IPS DF 4.7 (cell line): Measurements from ENCODE around the gene TMEM141.
"Not testable (repeated sequence)": the region's sequence is repeated elsewhere in the genome, so short reads cannot be mapped to it uniquely, and the experiment has no call there.

Experiments
- DNase-seq: peaks from one replicate; pipeline ENCODE4 v3.0.0-alpha.2; 2013; ENCODE audit warnings: low spot score; ENCODE audit errors: extremely low read depth

Gene TMEM141

DNA sequence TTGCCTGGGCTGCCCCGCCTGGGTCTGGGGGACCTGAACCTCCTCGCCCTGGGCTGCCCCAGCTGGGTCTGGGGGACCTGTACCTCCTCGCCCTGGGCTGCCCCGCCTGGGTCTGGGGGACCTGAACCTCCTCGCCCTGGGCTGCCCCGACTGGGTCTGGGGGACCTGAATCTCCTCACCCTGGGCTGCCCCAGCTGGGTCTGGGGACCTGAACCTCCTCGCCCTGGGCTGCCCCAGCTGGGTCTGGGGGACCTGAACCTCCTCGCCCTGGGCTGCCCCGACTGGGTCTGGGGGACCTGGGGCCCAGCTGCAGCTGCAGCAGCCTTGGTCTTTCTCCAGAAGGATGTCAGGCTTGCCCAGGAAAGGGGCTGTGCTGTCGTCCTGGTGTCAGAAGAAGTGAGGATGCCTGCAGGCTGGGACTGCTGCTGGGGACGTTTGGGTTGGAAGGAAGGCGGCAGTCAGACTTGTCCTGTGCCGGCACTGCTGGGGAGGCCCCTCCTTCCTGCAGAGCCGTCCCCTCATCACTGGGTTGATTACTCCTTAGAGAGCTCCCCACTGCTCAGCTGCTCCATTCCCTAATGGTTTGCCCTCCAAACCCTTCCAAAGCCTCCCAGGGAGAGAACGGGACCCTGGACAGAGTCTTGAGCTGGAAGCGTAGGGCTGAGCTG, 42.4 kb downstream of the TMEM141 start:
- DNase-seq, result not testable (repeated sequence)

DNA sequence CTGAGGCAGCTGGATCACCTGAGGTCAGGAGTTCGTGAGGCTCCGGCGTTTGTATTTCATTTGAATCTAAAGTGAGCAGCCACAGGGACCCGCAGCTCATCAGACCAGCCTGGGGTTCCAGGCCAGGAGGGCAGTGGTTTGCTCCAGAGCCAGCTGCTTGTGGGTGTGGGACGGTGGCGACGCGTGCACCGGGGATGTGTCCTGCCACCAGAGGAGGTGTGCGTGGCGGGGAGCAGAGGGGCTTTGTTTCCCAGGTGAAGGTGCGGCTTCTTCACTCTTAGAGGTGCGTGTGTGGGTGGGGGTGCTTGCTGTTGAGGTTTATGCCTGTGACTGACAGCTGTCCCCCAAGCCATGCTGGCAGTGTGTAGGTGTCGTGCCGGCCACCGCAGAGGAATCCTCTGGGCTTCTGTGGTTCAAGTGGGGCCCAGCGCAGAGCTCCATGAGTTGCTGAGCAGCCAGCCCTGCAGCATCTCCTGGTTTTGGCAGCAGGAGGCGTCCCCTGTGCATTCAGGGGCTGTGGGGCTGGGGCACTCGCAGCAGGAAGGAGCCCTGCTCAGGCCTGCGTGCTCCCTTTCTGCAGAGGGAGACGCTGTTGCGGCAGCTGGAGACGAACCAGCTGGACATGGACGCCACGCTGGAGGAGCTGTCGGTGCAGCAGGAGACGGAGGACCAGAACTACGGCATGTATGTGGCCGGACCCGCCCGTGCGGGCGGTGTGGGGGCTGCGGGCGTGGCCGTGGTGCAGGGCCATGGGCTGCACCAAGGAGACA, 44.2 kb downstream of the TMEM141 start:
- no peak for DNase-seq

DNA sequence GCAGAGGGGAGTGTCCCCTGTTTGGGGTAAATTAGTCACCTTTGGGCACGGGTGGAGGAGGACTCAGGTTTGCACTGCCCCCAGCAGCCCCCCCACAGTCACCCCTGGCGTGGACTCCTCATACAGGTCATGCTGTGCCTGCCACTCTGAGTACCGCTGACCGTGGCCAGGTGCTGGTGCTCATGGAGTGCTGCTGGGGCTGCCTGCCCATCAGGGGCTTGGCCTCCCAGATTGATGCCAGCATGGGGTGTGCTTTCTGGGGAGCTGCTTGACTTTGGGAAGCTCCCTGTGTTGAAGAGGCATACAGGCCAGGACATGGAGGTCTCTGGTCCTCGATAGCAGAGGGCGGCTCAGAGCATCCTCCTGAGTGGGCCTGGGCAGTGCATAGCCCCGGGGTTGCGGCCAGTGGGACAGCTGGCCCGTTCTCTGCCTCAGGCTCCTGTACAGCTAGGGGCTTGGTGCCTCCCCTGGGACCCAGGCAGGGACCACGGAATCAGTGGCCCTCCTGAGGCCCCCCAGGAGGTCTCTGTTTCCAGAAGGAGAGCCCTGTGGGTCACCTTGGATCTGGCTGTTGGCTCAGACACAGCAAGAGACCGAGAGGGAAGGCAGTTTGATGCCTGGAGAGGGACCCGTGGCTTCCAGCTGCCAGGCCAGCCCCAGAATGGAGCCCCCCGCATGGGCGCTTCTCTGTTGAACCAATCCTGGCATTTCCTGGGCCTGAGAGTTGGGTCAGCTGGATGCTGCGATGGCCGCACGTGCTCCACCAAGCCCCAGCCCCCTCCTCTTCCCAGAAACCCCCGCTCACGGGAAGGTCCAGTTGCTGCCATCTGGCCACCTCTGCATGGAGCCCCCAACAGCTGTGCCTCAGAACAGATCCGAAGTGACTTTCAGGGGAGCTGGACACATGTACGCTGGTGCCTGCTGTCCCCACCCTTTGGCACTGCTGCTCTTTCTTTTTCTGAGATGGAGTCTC, 45.1 kb downstream of the TMEM141 start:
- DNase-seq, result no peak

DNA sequence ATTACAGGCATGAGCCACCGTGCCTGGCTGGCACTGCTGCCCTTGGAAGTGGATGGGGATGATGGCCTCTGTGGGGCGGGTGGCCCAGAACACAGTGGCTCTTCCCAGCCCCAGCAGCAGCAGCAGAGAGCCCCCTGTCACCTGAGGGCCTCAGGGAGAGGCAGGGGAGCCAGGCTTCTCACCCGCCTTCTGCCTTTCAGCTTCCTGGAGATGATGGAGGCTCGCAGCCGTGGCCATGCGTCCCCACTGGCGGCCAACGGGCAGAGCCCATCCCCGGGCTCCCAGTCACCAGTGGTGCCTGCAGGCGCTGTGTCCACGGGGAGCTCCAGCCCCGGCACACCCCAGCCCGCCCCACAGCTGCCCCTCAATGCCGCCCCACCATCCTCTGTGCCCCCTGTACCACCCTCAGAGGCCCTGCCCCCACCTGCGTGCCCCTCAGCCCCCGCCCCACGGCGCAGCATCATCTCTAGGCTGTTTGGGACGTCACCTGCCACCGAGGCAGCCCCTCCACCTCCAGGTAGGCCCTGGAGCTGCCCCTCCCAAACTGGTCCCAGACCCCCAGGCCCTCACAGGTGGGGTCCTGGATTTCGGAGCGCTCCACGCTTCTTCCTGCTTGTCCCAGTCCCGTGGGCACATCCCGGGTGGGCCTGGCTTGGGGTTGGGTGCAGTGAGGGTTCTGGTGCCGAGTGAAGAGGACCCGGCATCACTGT, 46.2 kb downstream of the TMEM141 start:
- no peak for DNase-seq

DNA sequence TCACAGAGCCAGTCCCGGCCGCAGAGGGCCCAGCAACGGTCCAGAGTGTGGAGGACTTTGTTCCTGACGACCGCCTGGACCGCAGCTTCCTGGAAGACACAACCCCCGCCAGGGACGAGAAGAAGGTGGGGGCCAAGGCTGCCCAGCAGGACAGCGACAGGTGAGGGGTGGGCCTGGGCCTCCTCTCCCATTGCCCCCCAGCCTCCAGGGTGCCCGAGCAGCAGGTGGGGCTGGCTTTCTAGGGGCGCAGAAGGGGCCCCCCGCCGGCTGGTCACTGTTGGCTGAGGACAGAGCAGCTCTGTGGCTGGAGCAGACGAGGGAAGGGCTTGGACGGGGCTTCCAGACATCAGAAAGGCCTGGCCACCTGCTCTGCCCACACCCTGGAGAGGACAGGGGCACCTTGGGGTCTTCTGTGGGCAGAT, 46.7 kb downstream of the TMEM141 start:
- DNase-seq, result not testable (repeated sequence)

DNA sequence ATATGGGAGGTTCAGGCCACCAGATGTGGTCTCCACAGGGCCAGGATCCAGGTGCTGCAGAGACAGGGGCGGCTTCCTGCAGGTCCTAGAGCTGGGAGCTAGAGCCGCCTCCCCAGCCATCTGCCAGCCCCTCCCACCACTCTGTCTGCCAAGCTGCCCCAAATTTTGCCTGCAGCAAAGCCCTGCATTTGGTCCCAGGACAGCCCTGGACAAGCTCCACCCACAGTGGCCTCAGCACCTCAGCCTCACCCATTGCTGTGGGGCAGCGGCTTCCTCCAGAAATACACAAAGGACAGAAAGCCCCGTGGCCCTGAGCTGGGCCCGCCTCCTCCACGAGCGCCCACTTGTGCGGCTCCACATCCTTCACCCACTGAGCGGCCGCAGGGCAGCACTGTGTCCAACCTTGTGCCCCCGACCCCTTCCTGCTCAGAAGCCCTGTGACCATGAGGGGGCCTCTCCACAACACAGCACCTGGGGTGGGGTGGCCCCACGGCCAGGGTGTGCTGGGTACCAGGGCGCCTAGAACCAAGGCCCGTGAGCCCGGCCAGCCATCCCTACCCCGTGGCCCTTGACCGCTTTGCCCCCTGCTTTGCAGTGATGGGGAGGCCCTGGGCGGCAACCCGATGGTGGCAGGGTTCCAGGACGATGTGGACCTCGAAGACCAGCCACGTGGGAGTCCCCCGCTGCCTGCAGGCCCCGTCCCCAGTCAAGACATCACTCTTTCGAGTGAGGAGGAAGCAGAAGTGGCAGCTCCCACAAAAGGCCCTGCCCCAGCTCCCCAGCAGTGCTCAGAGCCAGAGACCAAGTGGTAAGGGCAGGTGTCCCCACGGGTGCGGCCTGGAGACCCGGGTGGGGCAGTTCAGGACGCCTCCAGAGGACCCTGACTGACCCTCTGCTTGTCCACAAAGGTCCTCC, 47.4 kb downstream of the TMEM141 start:
- DNase-seq, result no peak

DNA sequence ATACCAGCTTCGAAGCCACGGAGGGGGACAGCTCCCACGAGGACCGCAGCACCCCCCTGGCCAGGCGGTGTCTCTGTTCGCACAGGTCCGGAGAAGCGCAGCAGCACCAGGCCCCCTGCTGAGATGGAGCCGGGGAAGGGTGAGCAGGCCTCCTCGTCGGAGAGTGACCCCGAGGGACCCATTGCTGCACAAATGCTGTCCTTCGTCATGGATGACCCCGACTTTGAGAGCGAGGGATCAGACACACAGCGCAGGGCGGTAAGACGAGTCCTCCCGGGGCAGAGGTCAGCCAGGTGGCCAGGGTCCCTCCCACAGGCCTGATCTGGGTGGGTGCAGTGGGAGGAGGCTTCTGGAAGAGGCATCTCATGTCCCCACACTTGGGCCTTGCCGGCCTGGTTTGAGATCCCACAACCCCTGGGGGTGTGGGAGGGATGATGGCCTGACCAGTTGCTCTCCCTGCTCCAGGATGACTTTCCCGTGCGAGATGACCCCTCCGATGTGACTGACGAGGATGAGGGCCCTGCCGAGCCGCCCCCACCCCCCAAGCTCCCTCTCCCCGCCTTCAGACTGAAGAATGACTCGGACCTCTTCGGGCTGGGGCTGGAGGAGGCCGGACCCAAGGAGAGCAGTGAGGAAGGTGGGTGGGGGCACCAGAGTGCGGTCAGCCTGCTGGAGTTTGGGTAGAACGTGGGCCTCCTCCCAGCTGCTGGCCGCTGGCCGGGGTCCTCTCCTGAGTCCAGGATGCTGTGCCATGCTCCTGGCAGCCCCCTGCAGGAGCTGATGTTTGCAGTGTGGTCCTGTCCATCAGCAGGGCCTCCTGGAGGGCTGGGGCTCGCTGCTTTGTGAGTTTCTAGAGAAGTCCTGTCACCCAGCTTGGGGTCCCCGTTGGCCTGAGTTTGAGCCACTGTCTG, 48.3 kb downstream of the TMEM141 start:
- no peak for DNase-seq

DNA sequence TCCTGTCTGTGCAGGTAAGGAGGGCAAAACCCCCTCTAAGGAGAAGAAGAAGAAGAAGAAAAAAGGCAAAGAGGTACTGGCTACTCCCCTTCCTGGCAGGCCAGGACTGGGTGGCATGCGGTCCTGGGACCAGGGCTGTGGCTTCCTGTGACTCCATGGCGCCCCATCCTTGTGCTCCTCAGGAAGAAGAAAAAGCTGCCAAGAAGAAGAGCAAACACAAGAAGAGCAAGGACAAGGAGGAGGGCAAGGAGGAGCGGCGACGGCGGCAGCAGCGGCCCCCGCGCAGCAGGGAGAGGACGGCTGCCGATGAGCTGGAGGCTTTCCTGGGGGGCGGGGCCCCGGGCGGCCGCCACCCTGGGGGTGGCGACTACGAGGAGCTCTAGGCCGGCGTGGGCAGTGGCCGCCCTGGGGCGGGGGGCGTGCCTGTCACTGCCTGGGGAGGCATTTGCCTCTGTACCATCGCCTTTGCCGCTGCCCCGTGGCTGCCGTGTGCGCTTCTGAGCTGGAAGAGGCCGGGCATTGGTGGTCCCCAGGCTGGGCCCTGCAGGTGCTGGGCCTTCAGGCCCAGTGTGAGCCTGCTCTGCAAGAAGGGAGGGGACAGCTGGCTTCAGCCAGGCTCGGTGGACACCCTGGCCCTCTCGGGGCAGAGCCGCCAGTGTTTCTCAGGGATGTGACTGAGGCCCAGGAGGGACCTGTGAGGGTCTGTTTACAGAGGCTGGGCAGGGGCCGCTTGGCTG, 49.2 kb downstream of the TMEM141 start:
- no peak for DNase-seq

DNA sequence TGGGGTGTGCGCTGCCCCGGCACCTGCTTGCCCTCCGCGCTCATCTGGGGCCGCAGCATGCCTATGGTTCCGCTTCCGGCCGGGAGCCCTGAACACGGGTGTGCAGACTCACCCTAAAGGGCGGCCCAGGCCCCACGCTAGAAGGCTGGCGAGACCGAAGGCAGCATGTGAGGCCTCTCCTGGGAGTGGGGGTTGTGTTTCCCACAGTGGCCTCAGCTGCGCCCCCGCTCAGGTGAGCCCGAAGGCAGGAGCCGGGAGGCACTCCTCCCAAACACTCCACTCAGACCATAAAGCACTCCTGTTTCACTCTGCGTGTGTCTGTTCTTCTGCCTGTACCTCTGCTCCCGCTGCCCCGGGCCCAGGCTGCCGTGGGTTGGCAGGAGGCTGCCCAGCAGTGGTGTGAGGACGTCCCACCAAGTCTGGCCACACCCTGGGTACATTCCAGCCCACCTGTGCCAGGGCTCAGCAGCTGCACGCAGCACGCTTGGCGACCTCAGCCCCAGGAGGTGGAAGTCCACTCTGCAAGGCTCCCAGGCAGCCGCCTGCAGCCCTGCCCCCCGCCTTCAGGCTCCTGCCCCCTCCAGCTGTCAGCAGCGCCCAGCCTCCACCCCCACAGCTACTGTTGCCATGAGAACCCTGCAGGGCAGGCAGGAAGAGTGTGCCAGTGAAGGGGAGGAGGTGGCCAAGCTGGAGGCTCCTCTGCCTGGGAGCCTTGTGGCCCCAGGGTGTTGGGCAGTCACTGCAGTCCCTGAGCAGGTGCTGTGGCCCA, 49.9 kb downstream of the TMEM141 start:
- no peak for DNase-seq

DNA sequence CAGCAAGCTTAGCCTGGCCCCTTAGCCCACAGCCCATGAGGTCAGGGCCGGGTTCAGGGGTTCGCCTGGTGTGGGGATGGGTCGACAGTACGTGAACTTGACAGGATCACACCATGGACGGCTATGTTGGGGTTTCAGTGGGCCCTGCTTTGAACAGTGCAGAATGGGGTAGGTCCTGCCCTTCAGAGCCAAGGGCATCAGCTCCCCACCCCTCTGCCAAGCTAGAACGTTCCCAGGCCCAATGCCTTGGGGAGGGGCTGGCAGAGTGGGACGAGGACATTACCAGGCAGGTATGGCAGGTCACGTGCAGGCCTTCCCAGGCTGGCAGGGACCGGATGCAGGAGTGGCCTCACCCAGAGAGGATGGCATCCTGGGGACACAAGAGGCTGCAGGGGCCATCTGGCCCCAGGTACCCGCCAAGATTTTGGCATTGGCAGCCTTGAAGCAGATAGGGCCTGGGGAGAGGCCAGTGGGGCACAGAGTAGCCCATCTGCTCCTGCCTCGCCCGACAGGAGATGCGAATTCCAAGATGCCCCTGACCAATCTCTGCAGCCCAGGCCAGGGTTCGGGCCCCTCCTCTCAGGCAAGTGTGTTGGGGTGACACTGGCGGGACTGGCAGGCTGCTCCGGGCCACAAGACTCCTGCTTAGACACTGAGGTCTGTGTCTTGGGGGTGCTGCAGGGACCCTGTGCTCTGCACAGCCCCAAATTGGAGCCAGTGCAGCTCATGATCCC, 50.7 kb downstream of the TMEM141 start:
- not testable (repeated sequence) for DNase-seq

DNA sequence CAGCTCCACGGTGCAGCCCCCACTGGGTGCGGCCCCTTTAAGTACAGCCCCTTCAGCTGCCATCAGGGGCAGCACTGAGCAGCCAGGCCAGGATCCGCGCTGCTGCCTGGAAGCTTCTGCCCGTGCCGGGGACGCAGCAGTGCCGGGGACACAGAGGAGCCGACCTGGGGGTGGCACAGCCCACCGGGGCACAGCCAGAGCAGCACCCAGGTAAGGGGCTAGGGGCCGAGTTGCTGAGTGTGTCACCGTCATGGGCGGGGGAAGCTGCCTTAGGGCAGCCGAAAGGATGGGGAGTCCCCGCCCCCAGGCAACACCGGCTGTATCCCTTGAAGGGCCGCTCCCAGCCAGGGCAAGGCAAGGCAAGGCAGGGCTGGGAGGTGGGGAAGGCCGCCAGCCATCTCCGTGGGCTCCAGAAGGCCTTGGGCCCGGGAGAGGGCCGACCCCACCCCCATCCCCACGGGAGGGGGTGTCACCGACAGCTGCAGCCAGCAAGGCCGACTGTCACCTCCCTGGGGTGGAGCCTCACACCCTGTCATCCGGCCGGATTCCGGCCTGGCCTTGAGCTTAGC, 51.3 kb downstream of the TMEM141 start, which contains the start of gene AJM1:
TSS of gene AJM1 (plus strand) at position 99 of the 569 bp plus-strand sequence. CDS start 1,937 bp downstream, outside the sequence.
- DNase-seq, result not testable (repeated sequence)
